Lower leg skin (tissue), 3 donors: ENCODE measurements around the gene SPATA33.

Source experiments
- CTCF ChIP-seq, 3 donors: fragments of 450-650 bp; IDR thresholded peaks; one replicate each; pipeline ENCODE4 v1.5.1; 2016; ENCODE audit warnings: antibody characterized with exemption in 3 of 3, mild to moderate bottlenecking in 3 of 3, moderate library complexity in 2 of 3
- POLR2A ChIP-seq, 2 donors: fragments of 450-650 bp; IDR thresholded peaks; one replicate each; pipeline ENCODE4 v1.6.1; 2016 to 2017; ENCODE audit warnings: antibody characterized with exemption in 2 of 2, mild to moderate bottlenecking in 1 of 2, moderate library complexity in 1 of 2

GRCh38 chr16:89716493-89716892 lies 58.9 kb downstream of the SPATA33 start:
- TF ChIP-seq POLR2A (IDR thresholded peaks at IDR 0.05) (no peak), CTCF (IDR thresholded peaks at IDR 0.05) (no peak)
